ENCODE measurements around the gene RTN3. TPM values are rescaled to one million over a fixed set of nuclear protein-coding genes. Genes with fewer than 3 reads are reported as not detected.
"Not testable (repeated sequence)": the region's sequence is repeated elsewhere in the genome, so short reads cannot be mapped to it uniquely, and the experiment has no call there.

The RTN3 gene
- total RNA-seq, 1 donor: 70.0 TPM

- peak overlapping the region; percentile 99 for H3K4me3 ChIP-seq (ENCODE audit: low read depth, low read length)
- TF ChIP-seq CTCF (IDR thresholded peaks at IDR 0.05; ENCODE audit: insufficient read depth, low read depth, low read length): no peak
- peak; percentile 40 for DNase-seq (ENCODE audit: low read depth)
These were observed 2.1 kb downstream of the RTN3 start for GRCh38 chr11:63683133-63683991.

- DNase-seq (ENCODE audit: low read depth): peak; percentile 57
- H3K4me3 ChIP-seq (ENCODE audit: low read depth, low read length): not testable (repeated sequence)
These were observed 3.9 kb downstream of the RTN3 start for GRCh38 chr11:63685158-63685721.

- TF ChIP-seq CTCF (IDR thresholded peaks at IDR 0.05; ENCODE audit: insufficient read depth, low read depth, low read length): no peak
- H3K4me3 ChIP-seq (ENCODE audit: low read depth, low read length): no peak overlapping the region
- DNase-seq (ENCODE audit: low read depth): no peak
These were observed 5.6 kb downstream of the RTN3 start for GRCh38 chr11:63686926-63687325.

- no peak for DNase-seq (ENCODE audit: low read depth)
- TF ChIP-seq CTCF (IDR thresholded peaks at IDR 0.05; ENCODE audit: insufficient read depth, low read depth, low read length): no peak
- H3K4me3 ChIP-seq (ENCODE audit: low read depth, low read length): no peak overlapping the region
These were observed 6.5 kb downstream of the RTN3 start for GRCh38 chr11:63687845-63688244.

- no peak for TF ChIP-seq CTCF (IDR thresholded peaks at IDR 0.05; ENCODE audit: insufficient read depth, low read depth, low read length)
- H3K4me3 ChIP-seq (ENCODE audit: low read depth, low read length): no peak overlapping the region
- no peak for DNase-seq (ENCODE audit: low read depth)
These were observed 13.3 kb downstream of the RTN3 start for GRCh38 chr11:63694596-63694995.

GRCh38 chr11:63698976-63699733 is 17.9 kb downstream of the RTN3 start:
- no peak for TF ChIP-seq CTCF (IDR thresholded peaks at IDR 0.05; ENCODE audit: insufficient read depth, low read depth, low read length)
- peak; percentile 62 for DNase-seq (ENCODE audit: low read depth)
- no peak overlapping the region for H3K4me3 ChIP-seq (ENCODE audit: low read depth, low read length)

GRCh38 chr11:63699896-63700295 is 18.6 kb downstream of the RTN3 start:
- DNase-seq (ENCODE audit: low read depth): peak; percentile 33
- H3K4me3 ChIP-seq (ENCODE audit: low read depth, low read length): no peak overlapping the region
- TF ChIP-seq CTCF (IDR thresholded peaks at IDR 0.05; ENCODE audit: insufficient read depth, low read depth, low read length): no peak

Measured in fibroblast of villous mesenchyme (primary cell).